CD4-positive, CD25-positive, alpha-beta regulatory T cell (primary cell): ENCODE data around the gene CHST11. TPM values are rescaled to one million over a fixed set of nuclear protein-coding genes. Genes with fewer than 3 reads are reported as not detected.

Experiments used
- ATAC-seq, 2 donors: fragments of 150-1000 bp; cut with Tn5 transposase; one replicate each; pipeline ENCODE4 v1.10.0; 2021; ENCODE audit warnings: low read depth in 2 of 2, moderate number of reproducible peaks in 2 of 2, moderate library complexity in 1 of 2
- DNase-seq, 3 donors: peaks; one replicate each; pipeline versions ENCODE4 v3.0.0 to v3.0.0-alpha.2; 2012 to 2022; ENCODE audit warnings: mixed read lengths in 1 of 3
- H3K27ac ChIP-seq: one replicate; pipeline ENCODE4 v1.7.0; 2013; ENCODE audit warnings: mild to moderate bottlenecking, low read length; ENCODE audit not compliant: insufficient read depth, poor library complexity, severe bottlenecking
- H3K27me3 ChIP-seq: one replicate; pipeline ENCODE4 v1.7.0; 2013; ENCODE audit warnings: low read length; ENCODE audit not compliant: control insufficient read depth, insufficient read depth
- H3K36me3 ChIP-seq: one replicate; pipeline ENCODE4 v1.7.0; 2013; ENCODE audit warnings: mild to moderate bottlenecking, low read length, moderate library complexity; ENCODE audit not compliant: control insufficient read depth, insufficient read depth
- H3K4me1 ChIP-seq: 2 replicates; pipeline ENCODE4 v1.7.0; 2013; ENCODE audit warnings: mild to moderate bottlenecking, low read length; ENCODE audit not compliant: insufficient read depth, control insufficient read depth, poor library complexity, severe bottlenecking
- H3K4me3 ChIP-seq: one replicate; pipeline ENCODE4 v1.7.0; 2013; ENCODE audit warnings: low read depth, mild to moderate bottlenecking, low read length, moderate library complexity
- H3K9me3 ChIP-seq, 2 experiments: 1 replicate in 1 of 2; 2 replicates in 1 of 2; pipeline ENCODE4 v1.7.0; 2013; ENCODE audit warnings: low read length in 2 of 2, mild to moderate bottlenecking in 1 of 2, moderate library complexity in 1 of 2; ENCODE audit not compliant: control insufficient read depth in 2 of 2
- H3K27ac Mint-ChIP-seq, 3 donors: one replicate each; pipeline ENCODE4 v1.8.0; 2020 to 2022; ENCODE audit warnings: mild to moderate bottlenecking in 3 of 3, mixed read lengths in 3 of 3, moderate library complexity in 2 of 3
- H3K27me3 Mint-ChIP-seq: one replicate; pipeline ENCODE4 v1.8.0; 2022; ENCODE audit warnings: mild to moderate bottlenecking, mixed read lengths
- H3K36me3 Mint-ChIP-seq: one replicate; pipeline ENCODE4 v1.8.0; 2020; ENCODE audit warnings: mixed read lengths
- H3K4me1 Mint-ChIP-seq, 4 donors: one replicate each; pipeline ENCODE4 v1.8.0; 2020 to 2022; ENCODE audit warnings: mixed read lengths in 4 of 4, mild to moderate bottlenecking in 1 of 4
- H3K4me3 Mint-ChIP-seq, 4 donors: one replicate each; pipeline ENCODE4 v1.8.0; 2020 to 2022; ENCODE audit warnings: mild to moderate bottlenecking in 4 of 4, mixed read lengths in 4 of 4, moderate library complexity in 3 of 4
- H3K9me3 Mint-ChIP-seq, 7 donors: one replicate each; pipeline ENCODE4 v1.8.0; 2020 to 2022; ENCODE audit warnings: mixed read lengths in 7 of 7, mild to moderate bottlenecking in 3 of 7, moderate library complexity in 2 of 7
- polyA plus RNA-seq, 4 donors: library from polyadenylated mRNA; unstranded; fragments of 300-500 nt; fragmentation: Illumina TruSeq; gene quantifications; one replicate each; pipeline ENCODE4 v1.2.3, GENCODE V29; 2021
- total RNA-seq: library from RNA; stranded (reverse); gene quantifications from one replicate; pipeline ENCODE4 v1.2.3, GENCODE V29; 2022

Gene CHST11
- total and polyA plus RNA-seq, 5 donors from 2014 or later: 70.2 to 192 (median 105) TPM

GRCh38 chr12:104656921-104657320, 200.2 kb downstream of the CHST11 start:
- no peak for ATAC-seq
- Histone ChIP-seq H3K36me3 (peaks cover 16% of the 10 kb centered on the region), H3K4me1 (peaks cover 1% of the 10 kb centered on the region), H3K27ac (no peak overlapping the region), H3K9me3 (no peaks in the 10 kb centered on the region), H3K4me3 (no peak overlapping the region), H3K27me3 (no peaks in the 10 kb centered on the region)
- no peak for DNase-seq
- no peaks in the 10 kb centered on the region for H3K9me3 Mint-ChIP-seq
- H3K27ac Mint-ChIP-seq: no peak overlapping the region
- H3K27me3 Mint-ChIP-seq: no peaks in the 10 kb centered on the region
- H3K4me3 Mint-ChIP-seq: no peak overlapping the region
- peaks cover 50 to 80% (median 57%) of the 10 kb centered on the region in 4 donors for H3K4me1 Mint-ChIP-seq
- H3K36me3 Mint-ChIP-seq: peaks cover 7% of the 10 kb centered on the region

GRCh38 chr12:104657726-104658484, 201.2 kb downstream of the CHST11 start:
- no peaks in the 10 kb centered on the region for H3K27me3 Mint-ChIP-seq
- ATAC-seq (no peak), DNase-seq (no peak)
- no peak overlapping the region for H3K4me3 Mint-ChIP-seq
- Histone ChIP-seq H3K27me3 (no peaks in the 10 kb centered on the region), H3K4me1 (peaks cover 10% of the 10 kb centered on the region), H3K4me3 (no peak overlapping the region), H3K36me3 (peaks cover 10% of the 10 kb centered on the region), H3K27ac (no peak overlapping the region), H3K9me3 (no peaks in the 10 kb centered on the region)
- no peak overlapping the region for H3K27ac Mint-ChIP-seq
- H3K4me1 Mint-ChIP-seq: peaks cover 47 to 77% (median 56%) of the 10 kb centered on the region in 4 donors
- peaks cover 4% of the 10 kb centered on the region for H3K36me3 Mint-ChIP-seq
- H3K9me3 Mint-ChIP-seq: no peaks in the 10 kb centered on the region

DNA sequence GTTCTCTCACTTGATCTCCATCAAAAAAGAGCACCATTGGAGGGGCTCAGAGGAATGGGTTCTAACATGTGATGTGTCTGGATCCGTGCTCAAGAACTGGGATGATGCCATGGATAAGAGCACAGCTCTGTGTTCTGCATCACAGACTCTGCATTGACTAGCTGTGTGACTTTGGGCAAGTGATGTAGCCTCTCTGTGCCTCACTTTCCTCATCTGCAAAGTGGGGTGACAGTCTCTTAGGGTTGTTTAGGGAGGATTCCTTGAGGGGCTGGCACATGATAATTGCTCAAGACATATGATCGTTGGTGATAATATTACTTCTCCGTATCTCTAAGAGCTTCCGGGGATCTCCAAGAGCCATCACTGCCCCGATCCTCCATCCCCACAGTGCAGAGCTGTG, 202.3 kb downstream of the CHST11 start:
- peak overlapping the region in 1 of 3 donors; percentile 28 for H3K27ac Mint-ChIP-seq
- peaks cover 4% of the 10 kb centered on the region for H3K36me3 Mint-ChIP-seq

GRCh38 chr12:104662203-104662602, 205.5 kb downstream of the CHST11 start:
- DNase-seq (no peak), ATAC-seq (no peak)
- peaks cover 0 to 2% (median 0%) of the 10 kb centered on the region in 7 donors for H3K9me3 Mint-ChIP-seq
- peaks cover 32 to 72% (median 51%) of the 10 kb centered on the region in 4 donors for H3K4me1 Mint-ChIP-seq
- H3K4me1 ChIP-seq: peaks cover 15% of the 10 kb centered on the region
- H3K36me3 ChIP-seq: peaks cover 8% of the 10 kb centered on the region
- peak overlapping the region in 2 of 3 donors; percentile 5 to 35 for H3K27ac Mint-ChIP-seq
- peak overlapping the region; percentile 2 for H3K27ac ChIP-seq
- H3K9me3 ChIP-seq: no peaks in the 10 kb centered on the region
- H3K27me3 ChIP-seq: no peaks in the 10 kb centered on the region
- no peaks in the 10 kb centered on the region for H3K27me3 Mint-ChIP-seq
- no peak overlapping the region for H3K4me3 ChIP-seq
- H3K4me3 Mint-ChIP-seq: no peak overlapping the region
- H3K36me3 Mint-ChIP-seq: peaks cover 12% of the 10 kb centered on the region

More for the DNA sequence above, 202.3 kb downstream of the CHST11 start:
- Mint-ChIP-seq H3K27me3 (no peaks in the 10 kb centered on the region), H3K9me3 (no peaks in the 10 kb centered on the region), H3K4me3 (no peak overlapping the region), H3K4me1 (peaks cover 44 to 75% (median 53%) of the 10 kb centered on the region in 4 donors)
- Histone ChIP-seq H3K27me3 (no peaks in the 10 kb centered on the region), H3K4me3 (no peak overlapping the region), H3K4me1 (peaks cover 11% of the 10 kb centered on the region), H3K9me3 (no peaks in the 10 kb centered on the region), H3K36me3 (peaks cover 9% of the 10 kb centered on the region), H3K27ac (no peak overlapping the region)
- no peak for ATAC-seq
- no peak for DNase-seq

DNA sequence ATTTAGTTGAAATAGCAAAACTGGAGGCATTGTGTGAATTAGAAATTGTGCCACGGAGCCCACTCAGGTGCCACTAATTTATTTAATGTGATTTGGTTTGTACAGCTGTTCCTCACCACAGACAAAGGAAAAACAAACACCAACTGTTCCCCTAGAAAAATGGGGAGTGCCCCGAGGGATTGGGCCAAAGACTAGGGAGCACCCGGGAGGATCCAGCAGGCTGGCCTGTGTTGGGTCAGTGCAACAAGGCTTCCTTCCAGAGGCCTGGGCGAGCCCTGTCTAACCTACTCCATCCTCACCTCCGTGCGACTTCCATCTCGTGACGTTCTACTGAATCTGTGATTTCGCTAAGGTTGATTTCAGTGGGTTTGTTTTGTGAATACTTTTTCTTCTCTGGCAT, 206.2 kb downstream of the CHST11 start:
- H3K4me3 Mint-ChIP-seq: no peak overlapping the region
- no peak overlapping the region for H3K4me3 ChIP-seq

GRCh38 chr12:104664351-104664750, 207.6 kb downstream of the CHST11 start:
- no peak for DNase-seq
- H3K36me3 Mint-ChIP-seq: peaks cover 8% of the 10 kb centered on the region
- H3K4me1 ChIP-seq: peaks cover 19% of the 10 kb centered on the region
- H3K27ac Mint-ChIP-seq: peak overlapping the region in 2 of 3 donors; percentile 2 to 40
- H3K27me3 ChIP-seq: no peaks in the 10 kb centered on the region
- peak overlapping the region in 1 of 4 donors; percentile 47 for H3K4me3 Mint-ChIP-seq
- no peaks in the 10 kb centered on the region for H3K9me3 ChIP-seq
- peaks cover 0 to 2% (median 0%) of the 10 kb centered on the region in 7 donors for H3K9me3 Mint-ChIP-seq
- no peak for ATAC-seq
- no peak overlapping the region for H3K4me3 ChIP-seq
- H3K27me3 Mint-ChIP-seq: no peaks in the 10 kb centered on the region
- no peak overlapping the region for H3K27ac ChIP-seq
- peaks cover 15% of the 10 kb centered on the region for H3K36me3 ChIP-seq
- peaks cover 23 to 75% (median 56%) of the 10 kb centered on the region in 4 donors for H3K4me1 Mint-ChIP-seq

More for the DNA sequence above, 206.2 kb downstream of the CHST11 start:
- ATAC-seq: no peak
- Mint-ChIP-seq H3K27ac (peak overlapping the region in 1 of 3 donors; percentile 15), H3K4me1 (peaks cover 31 to 72% (median 51%) of the 10 kb centered on the region in 4 donors), H3K27me3 (no peaks in the 10 kb centered on the region), H3K9me3 (peaks cover 0 to 2% (median 0%) of the 10 kb centered on the region in 7 donors), H3K36me3 (peaks cover 12% of the 10 kb centered on the region)
- Histone ChIP-seq H3K36me3 (peaks cover 15% of the 10 kb centered on the region), H3K27ac (peak overlapping the region; percentile 2), H3K27me3 (no peaks in the 10 kb centered on the region), H3K4me1 (peaks cover 15% of the 10 kb centered on the region), H3K9me3 (no peaks in the 10 kb centered on the region)
- DNase-seq: no peak

DNA sequence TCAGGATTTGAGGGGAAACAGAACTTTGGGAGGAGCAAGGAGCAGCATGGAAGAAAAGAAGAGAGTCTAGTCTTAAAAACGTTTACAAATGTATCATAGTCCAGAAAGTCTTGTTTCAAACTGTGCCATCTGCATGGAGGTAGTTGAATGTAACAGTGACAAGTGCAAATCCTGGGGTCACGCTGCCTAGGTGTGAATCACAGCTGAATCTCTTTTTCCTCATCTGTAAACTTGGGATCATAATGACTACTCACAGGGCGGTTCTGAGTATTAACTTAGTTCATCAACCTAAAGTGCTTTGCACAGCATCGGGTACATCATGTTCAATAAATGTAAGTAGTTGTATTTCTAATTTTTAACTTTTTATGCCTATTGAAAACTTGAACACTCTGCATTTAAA, 208.5 kb downstream of the CHST11 start:
- H3K27me3 ChIP-seq: no peaks in the 10 kb centered on the region
- peaks cover 14% of the 10 kb centered on the region for H3K36me3 ChIP-seq
- H3K4me3 Mint-ChIP-seq: peak overlapping the region in 1 of 4 donors; percentile 1
- DNase-seq (no peak), ATAC-seq (no peak)
- no peaks in the 10 kb centered on the region for H3K9me3 ChIP-seq
- peaks cover 29% of the 10 kb centered on the region for H3K4me1 ChIP-seq
- no peaks in the 10 kb centered on the region for H3K27me3 Mint-ChIP-seq
- H3K4me3 ChIP-seq: no peak overlapping the region
- no peak overlapping the region for H3K27ac ChIP-seq
- H3K36me3 Mint-ChIP-seq: peaks cover 10% of the 10 kb centered on the region
- H3K4me1 Mint-ChIP-seq: peaks cover 22 to 78% (median 61%) of the 10 kb centered on the region in 4 donors
- H3K27ac Mint-ChIP-seq: peak overlapping the region in 2 of 3 donors; percentile 2 to 82
- peaks cover 0 to 2% (median 0%) of the 10 kb centered on the region in 7 donors for H3K9me3 Mint-ChIP-seq
